Liver (tissue), 3 donors: ENCODE data around the gene TUB.

Experiments used
- EGR1 ChIP-seq, 2 donors: IDR thresholded peaks; 2 replicates each; pipeline ENCODE4 v1.6.1; 2016 to 2018; ENCODE audit warnings: antibody characterized with exemption in 2 of 2, low read depth in 2 of 2
- FOXA1 ChIP-seq: IDR thresholded peaks from 2 replicates; pipeline ENCODE4 v1.6.1; 2016; ENCODE audit warnings: antibody characterized with exemption
- RAD21 ChIP-seq, 2 donors: IDR thresholded peaks; 2 replicates each; pipeline ENCODE4 v1.6.1; 2016; ENCODE audit warnings: antibody characterized with exemption in 2 of 2, mild to moderate bottlenecking in 2 of 2
- SP1 ChIP-seq: IDR thresholded peaks from 2 replicates; pipeline ENCODE4 v1.6.1; 2018; ENCODE audit warnings: antibody characterized with exemption, mild to moderate bottlenecking
- TAF1 ChIP-seq: conservative IDR thresholded peaks from 2 replicates; pipeline ENCODE4 v1.6.1; 2016; ENCODE audit warnings: antibody characterized with exemption, mild to moderate bottlenecking
- YY1 ChIP-seq: IDR thresholded peaks from 2 replicates; pipeline ENCODE4 v1.6.1; 2016; ENCODE audit warnings: antibody characterized with exemption, mild to moderate bottlenecking
- TF ChIP-seq, protein P1 (sequence below): fragments of 150-350 bp; IDR thresholded peaks from 2 replicates; pipeline ENCODE4 v1.5.1; 2017; ENCODE audit warnings: improper control_type of control experiment, low read depth, low read length; ENCODE audit not compliant: missing input control
- TF ChIP-seq, protein P2 (sequence below): IDR thresholded peaks from 2 replicates; pipeline ENCODE4 v1.6.1; 2016; ENCODE audit warnings: antibody characterized with exemption
- TF ChIP-seq, protein P3 (sequence below): IDR thresholded peaks from 2 replicates; pipeline ENCODE4 v1.6.1; 2016; ENCODE audit warnings: antibody characterized with exemption, mild to moderate bottlenecking
- donor health status: healthy.
- donor health status: healthy.

DNA sequence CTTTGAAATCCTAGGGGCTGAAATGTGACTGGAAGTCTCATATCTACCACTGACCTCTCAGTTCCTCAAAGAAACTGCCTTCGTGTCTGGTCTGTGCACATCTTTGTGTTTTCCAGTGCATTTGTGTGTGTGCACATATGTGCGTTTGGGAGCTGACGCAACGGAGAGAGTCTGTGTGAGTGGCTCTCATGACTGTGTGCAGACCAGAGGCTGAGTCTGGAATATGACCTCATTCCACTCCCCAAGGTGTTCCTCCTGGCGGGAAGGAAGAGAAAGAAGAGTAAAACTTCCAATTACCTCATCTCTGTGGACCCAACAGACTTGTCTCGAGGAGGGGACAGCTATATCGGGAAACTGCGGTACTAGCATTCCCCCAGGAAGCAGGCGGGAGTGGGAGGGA is 16.5 kb downstream of the TUB start:
- TF ChIP-seq SP1 (no peak), YY1 (no peak), RAD21 (IDR thresholded peaks at IDR 0.05) (no peak), TAF1 (no peak), FOXA1 (no peak), EGR1 (IDR thresholded peaks at IDR 0.05; ENCODE audit: low read depth in 2 of 2) (no peak)
- TF ChIP-seq, protein P1, sequence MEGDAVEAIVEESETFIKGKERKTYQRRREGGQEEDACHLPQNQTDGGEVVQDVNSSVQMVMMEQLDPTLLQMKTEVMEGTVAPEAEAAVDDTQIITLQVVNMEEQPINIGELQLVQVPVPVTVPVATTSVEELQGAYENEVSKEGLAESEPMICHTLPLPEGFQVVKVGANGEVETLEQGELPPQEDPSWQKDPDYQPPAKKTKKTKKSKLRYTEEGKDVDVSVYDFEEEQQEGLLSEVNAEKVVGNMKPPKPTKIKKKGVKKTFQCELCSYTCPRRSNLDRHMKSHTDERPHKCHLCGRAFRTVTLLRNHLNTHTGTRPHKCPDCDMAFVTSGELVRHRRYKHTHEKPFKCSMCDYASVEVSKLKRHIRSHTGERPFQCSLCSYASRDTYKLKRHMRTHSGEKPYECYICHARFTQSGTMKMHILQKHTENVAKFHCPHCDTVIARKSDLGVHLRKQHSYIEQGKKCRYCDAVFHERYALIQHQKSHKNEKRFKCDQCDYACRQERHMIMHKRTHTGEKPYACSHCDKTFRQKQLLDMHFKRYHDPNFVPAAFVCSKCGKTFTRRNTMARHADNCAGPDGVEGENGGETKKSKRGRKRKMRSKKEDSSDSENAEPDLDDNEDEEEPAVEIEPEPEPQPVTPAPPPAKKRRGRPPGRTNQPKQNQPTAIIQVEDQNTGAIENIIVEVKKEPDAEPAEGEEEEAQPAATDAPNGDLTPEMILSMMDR = no peak
- TF ChIP-seq, protein P2, sequence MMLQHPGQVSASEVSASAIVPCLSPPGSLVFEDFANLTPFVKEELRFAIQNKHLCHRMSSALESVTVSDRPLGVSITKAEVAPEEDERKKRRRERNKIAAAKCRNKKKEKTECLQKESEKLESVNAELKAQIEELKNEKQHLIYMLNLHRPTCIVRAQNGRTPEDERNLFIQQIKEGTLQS = no peak
- TF ChIP-seq, protein P3, sequence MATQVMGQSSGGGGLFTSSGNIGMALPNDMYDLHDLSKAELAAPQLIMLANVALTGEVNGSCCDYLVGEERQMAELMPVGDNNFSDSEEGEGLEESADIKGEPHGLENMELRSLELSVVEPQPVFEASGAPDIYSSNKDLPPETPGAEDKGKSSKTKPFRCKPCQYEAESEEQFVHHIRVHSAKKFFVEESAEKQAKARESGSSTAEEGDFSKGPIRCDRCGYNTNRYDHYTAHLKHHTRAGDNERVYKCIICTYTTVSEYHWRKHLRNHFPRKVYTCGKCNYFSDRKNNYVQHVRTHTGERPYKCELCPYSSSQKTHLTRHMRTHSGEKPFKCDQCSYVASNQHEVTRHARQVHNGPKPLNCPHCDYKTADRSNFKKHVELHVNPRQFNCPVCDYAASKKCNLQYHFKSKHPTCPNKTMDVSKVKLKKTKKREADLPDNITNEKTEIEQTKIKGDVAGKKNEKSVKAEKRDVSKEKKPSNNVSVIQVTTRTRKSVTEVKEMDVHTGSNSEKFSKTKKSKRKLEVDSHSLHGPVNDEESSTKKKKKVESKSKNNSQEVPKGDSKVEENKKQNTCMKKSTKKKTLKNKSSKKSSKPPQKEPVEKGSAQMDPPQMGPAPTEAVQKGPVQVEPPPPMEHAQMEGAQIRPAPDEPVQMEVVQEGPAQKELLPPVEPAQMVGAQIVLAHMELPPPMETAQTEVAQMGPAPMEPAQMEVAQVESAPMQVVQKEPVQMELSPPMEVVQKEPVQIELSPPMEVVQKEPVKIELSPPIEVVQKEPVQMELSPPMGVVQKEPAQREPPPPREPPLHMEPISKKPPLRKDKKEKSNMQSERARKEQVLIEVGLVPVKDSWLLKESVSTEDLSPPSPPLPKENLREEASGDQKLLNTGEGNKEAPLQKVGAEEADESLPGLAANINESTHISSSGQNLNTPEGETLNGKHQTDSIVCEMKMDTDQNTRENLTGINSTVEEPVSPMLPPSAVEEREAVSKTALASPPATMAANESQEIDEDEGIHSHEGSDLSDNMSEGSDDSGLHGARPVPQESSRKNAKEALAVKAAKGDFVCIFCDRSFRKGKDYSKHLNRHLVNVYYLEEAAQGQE = no peak
